HG03064 (cell line): ENCODE data around the gene CHST1.

ENCODE experiments used
- ATAC-seq: cut with Tn5 transposase; IDR thresholded peaks from one replicate; pipeline ENCODE4 v1.9.1; 2021; ENCODE audit warnings: low read depth; ENCODE audit not compliant: unreplicated experiment

Gene CHST1

GRCh38 chr11:45675646-45676045, 10.2 kb upstream of the CHST1 start:
- ATAC-seq = no peak

- ATAC-seq = no peak
Measured at GRCh38 chr11:45674481-45675190, 9.2 kb upstream of the CHST1 start.

GRCh38 chr11:45673441-45673840, 8.0 kb upstream of the CHST1 start:
- no peak for ATAC-seq

- no peak for ATAC-seq
Measured at GRCh38 chr11:45672593-45672992, 7.2 kb upstream of the CHST1 start.

GRCh38 chr11:45671246-45672171, 6.1 kb upstream of the CHST1 start:
- no peak for ATAC-seq

- no peak for ATAC-seq
Measured at GRCh38 chr11:45670386-45671135, 5.1 kb upstream of the CHST1 start.

- ATAC-seq = no peak
Measured at GRCh38 chr11:45669956-45670355, 4.5 kb upstream of the CHST1 start.

- no peak for ATAC-seq
Measured at GRCh38 chr11:45669146-45669545, 3.7 kb upstream of the CHST1 start.

- no peak for ATAC-seq
Measured at GRCh38 chr11:45667929-45668680, 2.7 kb upstream of the CHST1 start.

GRCh38 chr11:45666648-45667642, 1.5 kb upstream of the CHST1 start:
- ATAC-seq = no peak

- no peak for ATAC-seq
Measured at GRCh38 chr11:45665933-45666647, 668 bp upstream of the CHST1 start.

- ATAC-seq = no peak
Measured at GRCh38 chr11:45664376-45665205, 831 bp downstream of the CHST1 start.

GRCh38 chr11:45663486-45664375, 1.7 kb downstream of the CHST1 start:
- ATAC-seq = no peak

GRCh38 chr11:45662665-45663485, 2.5 kb downstream of the CHST1 start:
- no peak for ATAC-seq

- no peak for ATAC-seq
Measured at GRCh38 chr11:45662096-45662664, 3.2 kb downstream of the CHST1 start.
